Ishikawa (cell line): ENCODE data around the gene EPYC.

Experiments
- CEBPB ChIP-seq: IDR thresholded peaks from 2 replicates; pipeline ENCODE4 v1.6.1; 2012
- CREB1 ChIP-seq: IDR thresholded peaks from 2 replicates; pipeline ENCODE4 v1.6.1; 2012; ENCODE audit warnings: low read depth
- EGR1 ChIP-seq: IDR thresholded peaks from 2 replicates; pipeline ENCODE4 v1.6.1; 2012
- EP300 ChIP-seq: IDR thresholded peaks from 2 replicates; pipeline ENCODE4 v1.6.1; 2012; ENCODE audit warnings: borderline replicate concordance
- FOXM1 ChIP-seq: IDR thresholded peaks from 2 replicates; pipeline ENCODE4 v1.6.1; 2012; ENCODE audit warnings: low read depth, borderline replicate concordance
- MAX ChIP-seq: IDR thresholded peaks from 2 replicates; pipeline ENCODE4 v1.6.1; 2012
- NFIC ChIP-seq: IDR thresholded peaks from 2 replicates; pipeline ENCODE4 v1.6.1; 2012
- RAD21 ChIP-seq: IDR thresholded peaks from 2 replicates; pipeline ENCODE4 v1.6.1; 2012; ENCODE audit warnings: low read depth
- REST ChIP-seq: IDR thresholded peaks from 2 replicates; pipeline ENCODE4 v1.6.1; 2012; ENCODE audit warnings: low read depth, mild to moderate bottlenecking
- TAF1 ChIP-seq: IDR thresholded peaks from 2 replicates; pipeline ENCODE4 v1.6.1; 2012; ENCODE audit warnings: low read depth, mild to moderate bottlenecking
- TCF12 ChIP-seq: IDR thresholded peaks from 2 replicates; pipeline ENCODE4 v1.6.1; 2012; ENCODE audit warnings: low read depth
- TEAD4 ChIP-seq: IDR thresholded peaks from 2 replicates; pipeline ENCODE4 v1.6.1; 2012
- USF1 ChIP-seq: IDR thresholded peaks from 2 replicates; pipeline ENCODE4 v1.6.1; 2012
- YY1 ChIP-seq: IDR thresholded peaks from 2 replicates; pipeline ENCODE4 v1.6.1; 2012; ENCODE audit warnings: low read depth
- ZBTB7A ChIP-seq: IDR thresholded peaks from 2 replicates; pipeline ENCODE4 v1.6.1; 2012; ENCODE audit warnings: low read depth

The EPYC gene

GRCh38 chr12:91003737-91004136, 1.0 kb downstream of the EPYC start:
- TF ChIP-seq MAX (no peak), NFIC (no peak), CREB1 (no peak), USF1 (no peak), REST (no peak), RAD21 (no peak), TEAD4 (no peak), EP300 (no peak), ZBTB7A (no peak), FOXM1 (no peak), YY1 (no peak), EGR1 (no peak), CEBPB (no peak), TCF12 (no peak), TAF1 (no peak)

- TF ChIP-seq EGR1 (no peak), YY1 (no peak), CEBPB (no peak), REST (no peak)
Measured at GRCh38 chr12:91001306-91001705, 3.5 kb downstream of the EPYC start.

- no peak for TF ChIP-seq TEAD4
- TF ChIP-seq TCF12, result no peak
- TF ChIP-seq CREB1, result no peak
- TF ChIP-seq USF1, result no peak
- no peak for TF ChIP-seq REST
- no peak for TF ChIP-seq EP300
- no peak for TF ChIP-seq TAF1
- TF ChIP-seq YY1, result no peak
- TF ChIP-seq NFIC, result no peak
- no peak for TF ChIP-seq ZBTB7A
- TF ChIP-seq CEBPB, result no peak
- TF ChIP-seq EGR1, result no peak
- no peak for TF ChIP-seq RAD21
Measured at GRCh38 chr12:90999966-91000365, 4.8 kb downstream of the EPYC start.

GRCh38 chr12:90999527-90999926, 5.2 kb downstream of the EPYC start:
- TF ChIP-seq EGR1 (no peak), FOXM1 (no peak), RAD21 (no peak), USF1 (no peak), REST (no peak), TCF12 (no peak), NFIC (no peak), YY1 (no peak), CEBPB (no peak), TEAD4 (no peak), MAX (no peak)
